ENCODE data around the gene CDK5RAP2. TPM values are rescaled to one million over a fixed set of nuclear protein-coding genes. Genes with fewer than 3 reads are reported as not detected.

Gene CDK5RAP2
- total RNA-seq, 1 donor from 2014 or later, result 76.8 TPM

DNA sequence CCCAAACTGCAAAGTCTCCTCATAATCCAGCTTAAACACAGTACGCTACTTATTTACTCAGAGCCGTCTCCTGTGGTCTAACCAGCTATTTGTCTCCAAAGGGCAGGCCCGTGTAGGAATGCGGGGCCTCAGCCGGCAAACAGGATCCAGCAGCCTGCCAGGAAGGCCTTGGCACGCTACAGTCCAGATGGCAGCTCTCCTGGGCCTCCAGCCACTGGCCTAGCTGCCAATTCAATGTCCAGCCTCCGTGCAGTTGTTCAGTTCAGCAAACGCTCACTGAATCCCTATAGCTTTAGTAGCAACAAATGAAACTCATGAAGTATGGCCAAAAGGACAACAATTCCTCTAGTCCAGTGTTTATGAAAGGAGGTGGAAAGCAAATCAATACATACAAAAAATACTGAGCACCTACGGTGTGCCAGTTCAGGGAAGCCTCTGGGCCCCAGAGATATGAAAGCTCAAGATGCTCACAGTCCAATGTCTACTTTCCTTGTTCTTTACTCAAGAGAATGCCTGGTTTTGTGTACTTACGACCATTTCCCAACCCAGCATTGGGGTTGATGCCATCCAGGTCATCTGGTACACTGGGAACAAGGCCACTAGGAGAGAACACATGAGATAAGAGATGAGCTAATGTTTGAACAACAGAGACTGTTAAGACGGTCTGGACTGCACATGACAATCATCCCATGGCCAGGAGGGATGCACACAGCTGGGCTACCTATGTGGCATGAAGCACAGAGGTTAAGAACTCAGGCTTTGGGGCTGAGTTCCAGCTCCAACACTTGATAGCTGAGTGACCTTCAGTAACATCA is 8.3 kb downstream of the CDK5RAP2 start:
- no peak for DNase-seq (ENCODE audit: low spot score, unreplicated experiment)
- TF ChIP-seq, protein P1, sequence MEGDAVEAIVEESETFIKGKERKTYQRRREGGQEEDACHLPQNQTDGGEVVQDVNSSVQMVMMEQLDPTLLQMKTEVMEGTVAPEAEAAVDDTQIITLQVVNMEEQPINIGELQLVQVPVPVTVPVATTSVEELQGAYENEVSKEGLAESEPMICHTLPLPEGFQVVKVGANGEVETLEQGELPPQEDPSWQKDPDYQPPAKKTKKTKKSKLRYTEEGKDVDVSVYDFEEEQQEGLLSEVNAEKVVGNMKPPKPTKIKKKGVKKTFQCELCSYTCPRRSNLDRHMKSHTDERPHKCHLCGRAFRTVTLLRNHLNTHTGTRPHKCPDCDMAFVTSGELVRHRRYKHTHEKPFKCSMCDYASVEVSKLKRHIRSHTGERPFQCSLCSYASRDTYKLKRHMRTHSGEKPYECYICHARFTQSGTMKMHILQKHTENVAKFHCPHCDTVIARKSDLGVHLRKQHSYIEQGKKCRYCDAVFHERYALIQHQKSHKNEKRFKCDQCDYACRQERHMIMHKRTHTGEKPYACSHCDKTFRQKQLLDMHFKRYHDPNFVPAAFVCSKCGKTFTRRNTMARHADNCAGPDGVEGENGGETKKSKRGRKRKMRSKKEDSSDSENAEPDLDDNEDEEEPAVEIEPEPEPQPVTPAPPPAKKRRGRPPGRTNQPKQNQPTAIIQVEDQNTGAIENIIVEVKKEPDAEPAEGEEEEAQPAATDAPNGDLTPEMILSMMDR (IDR thresholded peaks at IDR 0.05; ENCODE audit: unreplicated experiment), result no peak
- H3K36me3 Mint-ChIP-seq (ENCODE audit: insufficient read depth), result peaks cover 16% of the 10 kb centered on the region

DNA sequence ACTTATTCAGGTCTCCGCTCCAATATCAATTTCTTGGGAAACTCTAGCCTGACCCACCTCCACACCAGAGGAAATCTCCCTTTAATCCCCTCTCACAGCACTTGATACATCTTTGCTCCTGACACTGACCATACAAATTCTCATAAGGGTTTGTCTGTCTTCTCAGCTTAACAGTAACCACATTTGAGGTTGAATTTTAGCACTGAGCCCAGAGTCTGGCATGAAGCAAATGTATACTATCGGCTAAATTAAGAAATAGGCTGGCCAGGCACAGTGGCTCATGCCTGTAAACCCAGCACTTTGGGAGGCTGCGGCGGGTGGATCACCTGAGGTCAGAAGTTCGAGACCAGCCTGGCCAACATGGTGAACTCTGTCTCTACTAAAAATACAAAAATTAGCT is 9.7 kb downstream of the CDK5RAP2 start:
- H3K4me1 Mint-ChIP-seq (ENCODE audit: low read depth), result peaks cover 9% of the 10 kb centered on the region
- H3K36me3 Mint-ChIP-seq (ENCODE audit: insufficient read depth), result peaks cover 19% of the 10 kb centered on the region
- no peak overlapping the region for H3K27ac Mint-ChIP-seq
- TF ChIP-seq, protein P1 (IDR thresholded peaks at IDR 0.05; ENCODE audit: unreplicated experiment), result no peak
- H3K9me3 Mint-ChIP-seq (ENCODE audit: low read depth), result no peaks in the 10 kb centered on the region
- DNase-seq (ENCODE audit: low spot score, unreplicated experiment), result no peak
- H3K4me3 Mint-ChIP-seq (ENCODE audit: low read depth), result no peak overlapping the region
- no peaks in the 10 kb centered on the region for H3K27me3 Mint-ChIP-seq

More for the DNA sequence above, 8.3 kb downstream of the CDK5RAP2 start:
- no peaks in the 10 kb centered on the region for H3K27me3 Mint-ChIP-seq
- H3K4me1 Mint-ChIP-seq (ENCODE audit: low read depth), result peaks cover 9% of the 10 kb centered on the region
- H3K27ac Mint-ChIP-seq, result peak overlapping the region; percentile 80
- no peak overlapping the region for H3K4me3 Mint-ChIP-seq (ENCODE audit: low read depth)
- no peaks in the 10 kb centered on the region for H3K9me3 Mint-ChIP-seq (ENCODE audit: low read depth)

DNA sequence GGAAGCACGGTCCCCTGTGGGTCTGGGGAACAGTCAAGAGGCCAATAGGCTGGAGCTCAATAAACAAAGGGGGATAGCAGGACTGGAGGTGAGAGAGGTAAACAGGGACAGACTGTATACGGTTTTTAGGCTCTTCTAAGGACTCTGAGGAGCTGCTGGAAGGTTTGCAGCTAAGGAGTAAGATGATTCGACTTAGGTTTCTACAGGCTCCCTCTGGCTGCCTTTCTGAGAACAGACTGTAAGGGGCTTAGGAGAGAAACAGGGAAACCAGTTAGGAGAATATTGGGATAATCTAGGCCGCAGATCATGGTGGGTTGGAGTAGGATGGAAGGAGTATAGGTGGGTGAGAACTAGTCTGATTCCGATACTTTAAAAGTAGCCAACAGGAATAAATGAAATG is 10.4 kb downstream of the CDK5RAP2 start:
- H3K27ac Mint-ChIP-seq, result no peak overlapping the region
- no peaks in the 10 kb centered on the region for H3K9me3 Mint-ChIP-seq (ENCODE audit: low read depth)
- DNase-seq (ENCODE audit: low spot score, unreplicated experiment), result no peak
- peaks cover 22% of the 10 kb centered on the region for H3K36me3 Mint-ChIP-seq (ENCODE audit: insufficient read depth)
- H3K27me3 Mint-ChIP-seq, result no peaks in the 10 kb centered on the region
- TF ChIP-seq, protein P1 (IDR thresholded peaks at IDR 0.05; ENCODE audit: unreplicated experiment), result no peak
- peaks cover 9% of the 10 kb centered on the region for H3K4me1 Mint-ChIP-seq (ENCODE audit: low read depth)
- H3K4me3 Mint-ChIP-seq (ENCODE audit: low read depth), result no peak overlapping the region

DNA sequence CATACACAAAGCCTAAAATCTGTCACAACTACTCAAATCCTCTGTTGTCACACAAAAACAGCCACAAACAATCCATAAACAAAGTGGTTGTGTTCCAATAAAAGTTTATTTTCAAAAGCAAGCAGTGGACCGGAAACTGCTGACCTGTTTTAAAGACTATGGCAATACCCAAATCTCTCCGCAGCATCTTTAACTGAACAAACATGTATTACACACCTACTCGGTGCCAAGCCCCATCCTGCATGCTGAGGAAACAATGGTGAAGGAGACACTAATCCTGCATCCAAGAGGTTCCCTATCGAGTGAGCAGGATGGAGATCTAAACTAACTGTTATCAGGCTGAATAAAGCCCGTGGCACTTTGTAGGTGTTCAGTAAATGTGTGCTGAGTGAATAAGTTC is 11.2 kb downstream of the CDK5RAP2 start:
- Mint-ChIP-seq H3K27me3 (no peaks in the 10 kb centered on the region), H3K36me3 (ENCODE audit: insufficient read depth) (peaks cover 22% of the 10 kb centered on the region), H3K4me1 (ENCODE audit: low read depth) (peaks cover 5% of the 10 kb centered on the region), H3K9me3 (ENCODE audit: low read depth) (no peaks in the 10 kb centered on the region), H3K4me3 (ENCODE audit: low read depth) (no peak overlapping the region), H3K27ac (no peak overlapping the region)
- no peak for DNase-seq (ENCODE audit: low spot score, unreplicated experiment)
- TF ChIP-seq, protein P1 (IDR thresholded peaks at IDR 0.05; ENCODE audit: unreplicated experiment), result no peak

DNA sequence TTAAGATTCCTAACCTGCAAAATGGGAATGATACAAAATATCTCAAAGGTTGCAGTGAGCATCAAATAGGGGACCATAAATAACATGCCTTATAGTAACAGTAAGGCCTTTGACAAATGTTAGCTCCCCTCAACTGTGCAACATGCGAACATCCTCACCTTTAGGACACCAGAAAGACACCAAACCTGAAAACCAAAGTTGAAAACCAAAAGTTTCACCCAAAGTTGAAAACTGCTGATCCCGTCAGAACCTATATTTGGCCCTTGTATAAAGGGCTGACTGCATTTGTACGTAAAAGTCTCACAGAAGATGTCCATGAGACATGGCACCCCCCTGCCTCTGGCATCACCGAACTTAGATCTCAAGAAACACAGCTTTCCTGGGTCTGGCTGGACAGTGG is 12.1 kb downstream of the CDK5RAP2 start:
- Mint-ChIP-seq H3K4me3 (ENCODE audit: low read depth) (no peak overlapping the region), H3K36me3 (ENCODE audit: insufficient read depth) (peaks cover 26% of the 10 kb centered on the region), H3K27ac (peak overlapping the region; percentile 59), H3K27me3 (no peaks in the 10 kb centered on the region), H3K9me3 (ENCODE audit: low read depth) (no peaks in the 10 kb centered on the region), H3K4me1 (ENCODE audit: low read depth) (peaks cover 7% of the 10 kb centered on the region)
- TF ChIP-seq, protein P1 (IDR thresholded peaks at IDR 0.05; ENCODE audit: unreplicated experiment), result no peak
- no peak for DNase-seq (ENCODE audit: low spot score, unreplicated experiment)
